ENCODE measurements around the gene P3H3. TPM values are rescaled to one million over a fixed set of nuclear protein-coding genes. Genes with fewer than 3 reads are reported as not detected.

The P3H3 gene
- total RNA-seq, 6 donors from 2014 or later = 2.7 to 15.7 (median 7.0) TPM

- TF ChIP-seq POLR2A (IDR thresholded peaks at IDR 0.05) (no peak), POLR2AphosphoS5 (IDR thresholded peaks at IDR 0.05) (no peak), EP300 (IDR thresholded peaks at IDR 0.05) (no peak), CTCF (IDR thresholded peaks at IDR 0.05) (no peak)
- 53 to 100% methylated on average over 1 of the region's 1 CpG for WGBS, 2 donors
Measured at GRCh38 chr12:6840330-6840729, 12.1 kb downstream of the P3H3 start.

GRCh38 chr12:6840761-6841515 lies 12.7 kb downstream of the P3H3 start, which contains the start of gene GNB3:
TSS of gene GNB3 (plus strand) at chr12:6840925. CDS start at chr12:6841288, 363 bp downstream.
- Histone ChIP-seq H3K4me3 (no peak within 1 kb of the TSS), H3K27me3 (no peaks in the 10 kb centered on the region), H3K4me1 (peaks cover 0 to under 1% (median 0%) of the 10 kb centered on the region in 4 donors), H3K36me3 (peaks cover 0 to 17% (median 2%) of the 10 kb centered on the region in 4 donors), H3K9me3 (no peaks in the 10 kb centered on the region), H3K27ac (no peak within 1 kb of the TSS)
- peak in 1 of 2 donors; percentile 79 for DNase-seq
- no peak for ATAC-seq (ENCODE audit: low FRiP score in 2 of 2)
- 57 to 76% methylated on average over 10 to 12 of the region's 24 CpGs for WGBS, 2 donors
- no peak for TF ChIP-seq POLR2AphosphoS5 (IDR thresholded peaks at IDR 0.05)
- TF ChIP-seq EP300 (IDR thresholded peaks at IDR 0.05) = no peak
- no peak for TF ChIP-seq POLR2A (IDR thresholded peaks at IDR 0.05)
- no peak for TF ChIP-seq CTCF (IDR thresholded peaks at IDR 0.05)

More at GRCh38 chr12:6840330-6840729, 12.1 kb downstream of the P3H3 start:
- Histone ChIP-seq H3K4me3 (no peak overlapping the region), H3K4me1 (peaks cover 0 to 5% (median 0%) of the 10 kb centered on the region in 4 donors), H3K27ac (no peak overlapping the region), H3K9me3 (no peaks in the 10 kb centered on the region), H3K27me3 (no peaks in the 10 kb centered on the region), H3K36me3 (peaks cover 0 to 17% (median 0%) of the 10 kb centered on the region in 4 donors)
- no peak for DNase-seq
- ATAC-seq (ENCODE audit: low FRiP score in 2 of 2) = no peak

- whole genome bisulfite sequencing, 2 donors = 84 to 99% methylated on average over 4 of the region's 4 CpGs
- Histone ChIP-seq H3K4me3 (no peak overlapping the region), H3K9me3 (no peaks in the 10 kb centered on the region), H3K36me3 (peaks cover 0 to 17% (median 2%) of the 10 kb centered on the region in 4 donors), H3K27me3 (no peaks in the 10 kb centered on the region), H3K27ac (no peak overlapping the region), H3K4me1 (no peaks in the 10 kb centered on the region)
- TF ChIP-seq POLR2A (IDR thresholded peaks at IDR 0.05) (no peak), CTCF (IDR thresholded peaks at IDR 0.05) (no peak), EP300 (IDR thresholded peaks at IDR 0.05) (no peak), POLR2AphosphoS5 (IDR thresholded peaks at IDR 0.05) (no peak)
- no peak for DNase-seq
- no peak for ATAC-seq (ENCODE audit: low FRiP score in 2 of 2)
Measured at GRCh38 chr12:6842075-6842474, 13.9 kb downstream of the P3H3 start.

- ATAC-seq (ENCODE audit: low FRiP score in 2 of 2) = no peak
- WGBS, 2 donors = 78 to 92% methylated on average over 8 to 16 of the region's 16 CpGs
- Histone ChIP-seq H3K4me1 (no peaks in the 10 kb centered on the region), H3K27me3 (no peaks in the 10 kb centered on the region), H3K36me3 (peaks cover 0 to 5% (median 2%) of the 10 kb centered on the region in 4 donors), H3K27ac (no peak overlapping the region), H3K9me3 (no peaks in the 10 kb centered on the region), H3K4me3 (no peak overlapping the region)
- no peak for DNase-seq
- no peak for TF ChIP-seq POLR2AphosphoS5 (IDR thresholded peaks at IDR 0.05)
- peak in 1 of 6 experiments; percentile 6 for TF ChIP-seq CTCF (IDR thresholded peaks at IDR 0.05)
Measured at GRCh38 chr12:6843118-6843902, 15.1 kb downstream of the P3H3 start.
